ENCODE data around the gene TTYH1. TPM values are rescaled to one million over a fixed set of nuclear protein-coding genes. Genes with fewer than 3 reads are reported as not detected.
"Not testable (repeated sequence)": the region's sequence is repeated elsewhere in the genome, so short reads cannot be mapped to it uniquely, and the experiment has no call there.

TTYH1 gene
- total and polyA plus RNA-seq, 2 of the 8 experiments (the other 6 are each of a cell fraction or from before 2014, with no cell fraction given) = 26.7 to 46.5 TPM

- TF ChIP-seq TCF12 (IDR thresholded peaks at IDR 0.05; ENCODE audit: low read depth, low read length) = 0 out of 2 replicates have a peak, but pooled peaks have one; percentile 33
- TF ChIP-seq ZNF274 (IDR thresholded peaks at IDR 0.05; ENCODE audit: borderline replicate concordance, extremely low read depth, low read length) = no peak
- TF ChIP-seq MAX (IDR thresholded peaks at IDR 0.05) = peak; percentile 77
- peak; percentile 10 to 35; a peak in 3 of 4 replicates for TF ChIP-seq RAD21 (IDR thresholded peaks at IDR 0.05 in 1 of 2, conservative IDR thresholded peaks at IDR 0.05 in 1 of 2; ENCODE audit: low read depth in 2 of 2, low read length in 2 of 2)
- 0 out of 2 replicates have a peak, but pooled peaks have one; percentile 25 for TF ChIP-seq RBBP5 (IDR thresholded peaks at IDR 0.05; ENCODE audit: borderline replicate concordance, low read depth, low read length)
- TF ChIP-seq SP1 (IDR thresholded peaks at IDR 0.05; ENCODE audit: low read depth, low read length) = no peak
Observed at GRCh38 chr19:54415208-54415900, at the start of gene TTYH1 (continued).

- H3K4me2 ChIP-seq (ENCODE audit: insufficient read depth in 1 of 2, low read depth in 2 of 2, low read length in 2 of 2); H2BK120ac ChIP-seq (replicated peaks; ENCODE audit: low read depth, low read length); H2AK5ac ChIP-seq (ENCODE audit: low read depth, low read length); H2BK12ac ChIP-seq (ENCODE audit: low read depth, low read length); H3K79me2 ChIP-seq (ENCODE audit: control insufficient read depth in 1 of 2, insufficient read depth in 2 of 2, low read length in 2 of 2); H2AFZ ChIP-seq (ENCODE audit: low read length); DNase-seq (ENCODE audit: low read depth in 1 of 2, low spot score in 2 of 2); H4K5ac ChIP-seq (ENCODE audit: insufficient read length, low read depth, low read length); H2BK5ac ChIP-seq (ENCODE audit: low read depth, low read length); H3K27ac ChIP-seq (ENCODE audit: low read depth, low read length); H2BK20ac ChIP-seq (ENCODE audit: low read length); H3K4me3 ChIP-seq (ENCODE audit: extremely low read depth in 1 of 4, insufficient read depth in 2 of 4, low read depth in 3 of 4, low read length in 4 of 4); H3K27me3 ChIP-seq (replicated peaks in 1 of 4; ENCODE audit: control insufficient read depth in 3 of 4, extremely low read depth in 1 of 4, insufficient read depth in 3 of 4, low read length in 3 of 4); POLR2A ChIA-PET (ENCODE audit: partially characterized antibody); H2BK15ac ChIP-seq (ENCODE audit: low read length); H3K36me3 ChIP-seq (ENCODE audit: control insufficient read depth in 2 of 4, insufficient read depth in 4 of 4, low read length in 3 of 4); H3K18ac ChIP-seq (ENCODE audit: extremely low read depth, low read length); H4K91ac ChIP-seq (replicated peaks; ENCODE audit: insufficient read length, low read length); H4K20me1 ChIP-seq (replicated peaks in 1 of 2; ENCODE audit: control insufficient read depth in 1 of 2, insufficient read depth in 2 of 2, low read length in 2 of 2); H3K23me2 ChIP-seq (ENCODE audit: low read depth, low read length); H3K79me1 ChIP-seq (ENCODE audit: low read depth, low read length); H3K23ac ChIP-seq (ENCODE audit: insufficient read length); H3K14ac ChIP-seq (ENCODE audit: insufficient read length); H3K4me1 ChIP-seq (replicated peaks in 1 of 4; ENCODE audit: control insufficient read depth in 3 of 4, insufficient read depth in 4 of 4, low read length in 3 of 4); H3K9ac ChIP-seq (replicated peaks in 1 of 4; ENCODE audit: extremely low read depth in 1 of 4, low read depth in 3 of 4, low read length in 3 of 4); H3K56ac ChIP-seq (replicated peaks; ENCODE audit: insufficient read length, low read depth, low read length); H4K8ac ChIP-seq (ENCODE audit: extremely low read depth, insufficient read depth, low read length); H3K4ac ChIP-seq (replicated peaks; ENCODE audit: insufficient read length, low read depth, low read length); H3K9me3 ChIP-seq (ENCODE audit: insufficient read depth in 2 of 2, low read depth in 1 of 2, low read length in 1 of 2): not testable (repeated sequence)
- 92% methylated on average over 10 of the region's 13 CpGs; no CpG with 5 or more reads in 1 of the 2 experiments for WGBS, 2 experiments (ENCODE audit: extremely low coverage in 1 of 2, insufficient coverage in 1 of 2, insufficient read length in 1 of 2, insufficient replicate concordance in 2 of 2, low coverage in 1 of 2, low lambda C conversion rate in 2 of 2, missing lambda C conversion rate in 1 of 2)
- FAIRE-seq = peak; percentile 13
- CTCF ChIA-PET (ENCODE audit: partially characterized antibody) = interaction anchor here (0.8 to 2.2 kb wide), 4 partner anchors 9 to 51 kb away, joined by 3 to 21 read pairs (median 7); no protein-coding TSS in a partner anchor
Observed at GRCh38 chr19:54365798-54366197, 49.5 kb upstream of the TTYH1 start.

Data from H1 (cell line).